HG03025 (cell line): ENCODE measurements around the gene TRAM2.
"Not testable (repeated sequence)": the region's sequence is repeated elsewhere in the genome, so short reads cannot be mapped to it uniquely, and the experiment has no call there.

Experiments used
- ATAC-seq: cut with Tn5 transposase; IDR thresholded peaks from one replicate; pipeline ENCODE4 v1.9.1; 2021; ENCODE audit warnings: mild to moderate bottlenecking, moderate library complexity; ENCODE audit not compliant: unreplicated experiment, low FRiP score

Gene TRAM2

DNA sequence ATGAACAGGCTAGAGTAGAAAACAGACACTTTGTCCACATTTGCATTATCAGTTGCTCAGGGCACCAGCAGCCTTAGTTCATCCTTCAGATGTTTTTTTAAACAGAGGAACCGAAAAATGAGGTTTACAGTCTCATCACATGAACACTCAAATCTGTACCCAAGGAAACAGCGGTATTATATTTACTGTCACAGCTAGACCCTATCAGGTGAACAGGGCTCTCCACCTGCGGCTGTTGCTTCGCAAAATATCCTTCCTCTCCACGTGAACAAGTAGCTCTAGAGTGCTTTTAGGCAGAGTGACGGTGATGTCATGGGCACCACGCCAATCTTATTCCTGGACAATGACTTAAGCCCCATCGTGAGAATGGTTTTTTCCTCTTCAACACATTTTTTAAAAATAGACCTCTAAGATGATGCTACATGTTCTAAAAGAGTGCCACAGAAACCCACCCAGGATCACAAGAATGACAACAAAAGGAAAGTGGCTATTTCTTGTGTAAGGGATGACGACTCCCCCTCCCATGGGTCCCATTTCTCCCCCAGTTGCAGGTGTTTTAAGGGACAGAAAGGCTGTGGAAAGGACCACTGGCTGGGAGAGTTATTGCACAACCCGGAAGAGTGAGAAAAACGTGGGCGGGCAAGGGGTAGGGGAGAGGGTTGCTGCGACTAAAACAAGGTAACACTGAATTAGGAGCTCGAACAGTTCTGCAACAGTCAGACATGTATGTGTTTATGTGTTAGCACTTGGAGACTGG is 79.0 kb downstream of the TRAM2 start:
- ATAC-seq = peak; percentile 81

DNA sequence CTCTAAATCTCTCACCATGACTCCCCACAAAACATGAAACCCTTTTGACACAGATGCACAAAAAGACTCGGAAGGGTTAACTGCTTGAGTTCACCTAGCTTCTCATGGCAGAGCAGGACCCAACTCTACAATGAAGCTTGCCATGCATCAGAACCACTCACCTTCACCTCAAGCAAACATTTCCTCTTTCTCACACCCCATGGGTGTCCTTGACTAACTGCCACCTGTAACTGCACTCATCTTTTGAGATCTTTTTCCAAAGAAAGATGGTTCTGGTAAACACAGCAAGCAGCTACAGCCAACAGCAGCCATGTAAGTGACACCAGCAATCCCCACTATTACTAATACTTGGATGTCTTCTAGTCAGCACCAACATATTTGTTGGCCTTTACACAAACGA is 80.2 kb downstream of the TRAM2 start:
- no peak for ATAC-seq

DNA sequence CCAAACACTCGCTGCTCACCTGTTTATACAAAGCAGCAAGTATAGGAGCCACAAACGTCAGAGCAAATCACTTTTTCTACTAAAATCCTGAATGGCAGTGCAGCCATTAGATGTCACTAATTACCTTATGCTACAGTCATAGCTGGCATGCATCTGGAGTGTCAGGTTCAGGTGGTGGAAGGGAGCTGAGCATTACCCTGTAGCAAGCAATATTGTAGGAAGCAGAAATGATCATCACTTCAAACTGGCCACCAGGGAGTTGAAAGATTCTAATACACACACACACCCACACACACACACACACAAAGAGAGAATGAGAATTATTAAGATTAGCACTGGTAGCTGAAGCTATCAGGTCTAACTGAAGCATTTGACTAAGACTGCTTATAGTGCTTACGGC is 80.9 kb downstream of the TRAM2 start:
- no peak for ATAC-seq

DNA sequence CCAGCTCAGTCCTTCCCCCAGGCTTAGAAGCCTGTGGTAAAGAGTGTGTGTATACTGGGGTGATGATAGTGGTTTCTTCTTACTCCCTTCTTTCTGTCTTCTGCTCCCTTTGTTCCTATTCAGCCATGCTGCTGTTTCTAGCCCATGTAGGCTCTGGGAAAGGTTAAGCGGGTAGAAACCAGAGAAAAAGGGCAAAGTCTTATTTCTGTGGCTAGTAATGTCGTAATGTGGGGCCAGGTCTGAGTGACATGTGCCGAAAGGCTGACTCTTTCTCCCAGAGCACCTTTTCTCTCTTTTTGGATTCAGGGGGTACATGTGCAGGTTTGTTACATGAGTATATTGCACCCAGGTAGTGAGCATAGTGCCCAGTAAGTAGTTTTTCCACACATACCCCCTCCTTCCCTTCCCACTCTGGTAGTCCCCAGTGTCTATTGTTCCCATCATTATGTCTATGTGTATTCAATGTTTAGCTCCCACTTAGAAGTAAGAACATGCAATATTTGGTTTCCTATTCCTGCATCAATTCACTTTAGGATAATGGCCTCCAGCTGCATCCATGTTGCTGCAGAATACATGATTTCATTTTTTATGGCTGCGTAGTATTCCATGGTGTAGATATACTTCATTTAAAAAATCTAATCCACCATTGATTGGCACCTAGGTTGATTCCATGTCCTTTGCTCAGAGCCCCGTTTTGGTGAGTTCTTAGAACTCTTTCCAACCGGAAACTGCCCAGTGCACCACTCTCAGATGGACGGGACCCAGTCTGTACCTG is 82.4 kb downstream of the TRAM2 start:
- ATAC-seq = no peak

DNA sequence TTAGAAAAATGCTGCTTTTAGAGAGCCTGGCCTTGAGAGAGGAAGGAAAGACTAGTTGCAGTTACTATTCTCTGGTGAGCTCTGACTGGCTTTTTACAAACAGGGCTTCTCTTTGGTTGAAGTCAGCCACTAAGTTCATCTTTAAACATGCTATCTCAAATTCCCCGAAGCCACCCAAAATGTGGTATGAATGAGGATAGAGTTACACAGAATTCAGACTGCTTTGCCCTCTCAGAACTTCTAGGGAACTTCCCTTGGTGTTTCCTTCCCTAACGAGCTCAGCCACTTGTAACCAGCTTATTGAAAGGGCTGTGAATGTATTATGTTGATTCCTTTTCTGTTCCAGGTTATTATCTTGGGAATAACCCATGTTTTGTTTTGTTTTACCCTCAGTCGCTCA is 83.2 kb downstream of the TRAM2 start:
- ATAC-seq = no peak

DNA sequence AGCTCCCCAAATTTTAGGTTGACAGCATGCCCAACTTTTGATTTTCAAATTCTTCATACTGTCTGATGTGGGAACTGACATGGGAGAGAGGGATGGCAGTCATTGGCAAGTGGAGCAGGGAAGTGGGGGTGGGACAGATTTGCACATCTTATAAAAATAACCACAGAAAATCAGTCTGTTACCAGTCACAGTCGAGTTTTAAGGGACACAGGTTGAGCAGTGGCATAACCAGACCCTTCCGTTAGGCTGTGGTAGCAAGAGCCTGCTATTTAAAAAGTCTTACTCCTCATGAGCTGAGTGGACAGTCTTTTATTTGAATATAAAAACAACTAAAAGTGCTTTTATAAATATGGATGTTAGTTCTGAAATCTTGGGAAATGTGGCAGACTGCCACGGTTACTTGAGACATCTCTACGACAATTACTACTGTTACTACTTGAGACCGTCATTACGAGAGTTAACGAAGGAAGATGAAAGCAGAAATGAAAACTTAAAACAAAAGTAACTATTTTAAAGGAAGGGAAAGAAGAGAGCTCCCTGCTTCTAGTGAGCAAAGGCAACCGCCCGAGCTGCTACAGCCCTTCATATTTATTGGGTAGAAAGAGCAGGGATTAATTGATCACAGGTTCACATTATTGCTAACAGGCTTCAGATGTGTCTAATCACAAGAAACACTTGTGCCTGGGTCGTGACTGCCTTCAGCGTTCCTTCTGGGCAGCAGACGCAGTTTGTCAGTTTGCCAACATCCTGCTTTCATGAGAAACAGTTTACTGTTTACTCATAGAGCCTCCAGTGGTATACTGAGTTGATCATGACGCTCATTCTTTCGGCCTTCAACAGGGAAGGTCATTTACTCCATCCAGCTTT is 85.4 kb downstream of the TRAM2 start:
- peak; percentile 76 for ATAC-seq

DNA sequence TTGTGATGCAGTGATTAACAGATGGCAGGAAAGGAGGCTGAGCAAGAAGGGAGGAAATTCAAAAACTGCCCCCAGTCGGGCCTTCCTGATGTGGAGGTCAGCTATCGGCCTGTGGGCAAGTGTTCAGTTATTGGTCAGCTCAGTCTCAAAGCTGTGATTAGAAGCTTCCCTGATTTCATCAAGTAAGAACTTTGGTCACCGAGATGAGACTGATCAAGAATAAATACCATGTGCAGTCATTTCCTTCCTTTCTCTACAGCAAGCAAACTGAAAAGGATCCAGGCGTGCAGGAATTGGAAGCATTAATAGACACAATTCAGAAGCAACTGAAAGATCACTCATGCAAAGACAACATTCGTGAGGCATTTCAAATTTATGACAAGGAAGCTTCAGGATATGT is 87.0 kb downstream of the TRAM2 start:
- ATAC-seq = no peak

DNA sequence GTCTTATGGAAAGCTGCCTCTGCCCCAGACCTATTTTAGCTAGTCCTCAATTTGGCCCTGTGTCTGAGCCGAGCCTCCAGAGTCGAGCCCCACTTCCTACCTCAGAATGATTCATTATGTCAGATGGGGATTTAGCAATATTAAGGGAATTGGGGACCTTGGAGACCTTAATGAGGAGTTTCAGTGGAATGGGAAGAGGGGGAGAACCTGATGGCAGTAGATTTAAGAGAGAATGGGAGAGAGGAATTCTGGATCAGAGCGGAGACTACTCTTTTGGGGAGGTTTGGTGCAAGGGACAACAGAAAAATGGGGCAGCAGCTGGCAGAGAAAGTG is 93.2 kb downstream of the TRAM2 start:
- ATAC-seq = no peak

DNA sequence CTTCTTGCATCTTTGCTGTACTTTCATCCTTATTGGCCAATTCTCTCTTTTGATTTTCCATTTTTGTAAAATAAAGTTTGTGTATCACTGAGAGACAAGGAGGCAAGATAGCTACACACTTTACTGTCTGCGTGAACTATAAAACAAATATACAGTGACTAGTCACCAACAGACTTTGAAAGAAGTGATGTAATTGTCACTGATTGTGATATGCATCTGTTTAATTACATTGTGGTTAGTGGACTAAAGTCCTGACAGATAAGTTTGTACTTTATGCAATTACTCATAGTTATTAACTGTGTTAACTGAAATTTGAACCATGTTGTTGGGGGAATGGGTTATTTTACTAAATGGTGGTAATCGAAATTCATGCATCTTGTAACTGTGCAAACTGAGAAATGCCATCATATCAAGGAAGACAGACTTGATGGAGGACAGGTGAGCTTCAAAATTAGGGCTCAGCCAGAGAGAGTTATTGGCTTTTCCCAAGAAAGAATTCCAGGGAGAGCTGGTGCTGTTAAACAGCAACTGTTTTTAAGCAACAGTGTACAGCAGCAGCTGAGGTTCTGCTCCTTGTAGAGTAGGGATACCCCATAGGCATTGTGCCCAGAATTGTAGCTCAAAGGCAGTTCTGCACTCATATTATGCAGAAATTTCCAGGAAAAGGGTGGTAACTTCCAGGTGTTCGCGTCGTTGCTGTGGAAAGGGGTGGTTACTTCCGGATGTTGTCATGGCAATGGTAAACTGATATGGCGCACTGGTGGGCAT is 93.8 kb downstream of the TRAM2 start:
- no peak for ATAC-seq

DNA sequence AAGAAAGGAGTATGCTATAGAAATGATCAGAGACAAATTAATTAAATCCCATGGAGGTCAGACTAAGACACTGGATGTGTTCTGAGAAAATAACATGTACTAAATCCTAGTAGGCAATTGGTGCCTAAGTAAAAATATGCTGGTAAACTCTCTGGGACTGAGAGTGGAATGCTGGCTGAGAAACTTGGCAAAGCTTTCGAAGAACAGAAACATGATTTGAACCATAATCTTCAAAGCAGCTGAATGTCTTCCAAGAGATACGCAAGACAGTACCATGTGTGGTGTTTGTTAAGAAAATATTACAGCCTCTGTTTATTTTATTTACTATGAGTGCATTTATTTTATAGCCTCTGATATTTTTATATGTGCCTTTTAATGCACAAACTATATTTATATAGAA is 101.6 kb downstream of the TRAM2 start:
- ATAC-seq = no peak

DNA sequence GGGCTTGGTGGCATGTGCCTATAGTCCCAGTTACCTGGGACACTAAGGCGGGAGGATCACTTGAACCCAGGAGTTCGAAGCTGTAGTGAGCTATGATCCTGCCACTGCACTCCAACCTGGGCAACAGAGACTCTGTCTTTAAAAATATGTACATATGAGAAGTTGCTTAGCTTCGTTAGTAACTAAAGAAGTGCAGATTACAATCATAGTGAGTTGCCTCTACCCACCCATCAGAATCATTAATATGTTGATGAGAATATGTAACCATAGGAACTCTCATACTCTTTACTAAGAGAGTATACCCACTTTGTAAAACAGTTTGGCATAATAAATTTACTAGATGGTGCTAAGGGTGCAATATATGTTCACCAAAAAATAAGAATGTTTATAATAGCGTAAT is 102.7 kb downstream of the TRAM2 start:
- ATAC-seq = no peak

DNA sequence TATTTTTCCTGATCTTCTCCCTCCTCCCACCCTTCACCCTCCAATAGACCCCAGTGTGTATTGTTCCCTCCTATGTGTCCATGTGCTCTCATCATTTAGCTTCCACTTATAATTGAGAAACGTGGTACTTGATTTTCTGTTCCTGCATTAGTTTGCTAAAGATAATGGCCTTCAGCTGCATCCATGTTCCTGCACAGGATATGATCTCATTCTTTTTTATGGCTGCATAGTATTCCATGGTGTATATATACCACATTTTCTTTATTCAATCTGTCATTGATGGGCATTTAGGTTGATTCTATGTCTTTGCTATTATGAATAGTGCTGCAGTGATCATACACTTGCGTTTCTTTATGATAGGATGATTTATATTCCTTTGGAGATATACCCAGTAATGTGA is 115.7 kb downstream of the TRAM2 start:
- ATAC-seq = not testable (repeated sequence)

DNA sequence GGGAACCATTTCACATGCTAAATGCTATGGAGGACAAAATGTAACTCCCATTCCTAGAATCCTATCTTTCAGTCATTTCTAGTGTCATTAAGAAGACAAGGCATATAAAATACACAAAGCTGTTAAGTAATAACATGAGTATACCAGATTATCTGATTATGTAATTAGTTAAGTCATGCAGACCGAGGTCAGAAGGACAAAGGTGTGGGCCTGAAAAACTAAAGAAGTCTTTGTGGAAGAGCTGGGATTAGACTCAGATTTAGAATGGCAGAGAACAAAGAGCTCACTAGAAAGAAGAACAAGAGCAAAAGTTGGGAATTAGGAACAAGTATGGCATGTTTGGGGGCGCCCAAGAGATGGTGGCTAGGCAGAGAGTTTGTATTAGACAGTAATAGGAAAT is 119.8 kb downstream of the TRAM2 start:
- no peak for ATAC-seq

DNA sequence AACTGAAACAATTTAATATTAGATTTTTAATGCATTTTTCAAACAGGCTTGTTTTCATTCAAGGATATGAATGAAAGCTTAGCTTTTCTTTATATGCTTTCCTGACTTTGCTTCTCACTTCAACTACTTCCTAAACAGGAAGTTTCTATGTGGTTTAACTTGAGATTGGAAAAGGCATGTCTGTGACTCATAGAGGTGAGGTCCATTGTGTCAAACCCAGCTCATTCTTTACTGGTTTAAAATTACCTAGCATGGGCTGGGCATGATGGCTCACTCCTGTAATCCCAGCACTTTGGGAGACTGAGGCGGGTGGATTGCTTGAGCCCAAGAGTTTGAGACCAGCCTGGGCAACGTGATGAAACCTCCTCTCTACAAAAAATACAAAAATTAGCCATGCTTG is 122.3 kb downstream of the TRAM2 start:
- ATAC-seq = no peak
